Head of caudate nucleus (tissue), 42 donors: Measurements from ENCODE around the gene EIF3C.
"Not testable (repeated sequence)": the region's sequence is repeated elsewhere in the genome, so short reads cannot be mapped to it uniquely, and the experiment has no call there.

Source experiments
- DNase-seq, 42 donors: peaks; one replicate each; pipeline versions ENCODE4 v3.0.0 to v3.0.0-alpha.2; 2020 to 2021; ENCODE audit warnings: mixed read lengths in 7 of 42
- intact Hi-C: fragments of 100-400 bp; cut with DNase I; formaldehyde crosslinking; loops from one replicate; pipeline ENCODE4 v1.15.0; 2022

The EIF3C gene

GRCh38 chr16:28711220-28712083, at the start of gene EIF3C:
Gene EIF3C (plus strand): TSS chr16:28711464. CDS start chr16:28711687, 223 bp downstream.
- DNase-seq, intact Hi-C loops: not testable (repeated sequence)

- intact Hi-C loops, DNase-seq: not testable (repeated sequence)
Measured at GRCh38 chr16:28666264-28666663, 45.0 kb upstream of the EIF3C start.

GRCh38 chr16:28667480-28667879, 43.8 kb upstream of the EIF3C start:
- intact Hi-C loops, DNase-seq: not testable (repeated sequence)

GRCh38 chr16:28668199-28668598, 43.1 kb upstream of the EIF3C start:
- DNase-seq, intact Hi-C loops: not testable (repeated sequence)

GRCh38 chr16:28688327-28688952, 22.8 kb upstream of the EIF3C start:
- intact Hi-C loops, DNase-seq: not testable (repeated sequence)

- DNase-seq, intact Hi-C loops: not testable (repeated sequence)
Measured at GRCh38 chr16:28689425-28689824, 21.8 kb upstream of the EIF3C start.

- DNase-seq, result peak in 1 of 42 donors; percentile 6
- intact Hi-C loops, result not testable (repeated sequence)
Measured at GRCh38 chr16:28691722-28692121, 19.5 kb upstream of the EIF3C start.

GRCh38 chr16:28693257-28693950, 17.9 kb upstream of the EIF3C start:
- intact Hi-C loops, DNase-seq: not testable (repeated sequence)

GRCh38 chr16:28699792-28700191, 11.5 kb upstream of the EIF3C start:
- intact Hi-C loops, DNase-seq: not testable (repeated sequence)

GRCh38 chr16:28700349-28700748, 10.9 kb upstream of the EIF3C start:
- intact Hi-C loops, DNase-seq: not testable (repeated sequence)

GRCh38 chr16:28701384-28701783, 9.9 kb upstream of the EIF3C start:
- intact Hi-C loops, DNase-seq: not testable (repeated sequence)

- DNase-seq, intact Hi-C loops: not testable (repeated sequence)
Measured at GRCh38 chr16:28704246-28704645, 7.0 kb upstream of the EIF3C start.

- intact Hi-C loops, DNase-seq: not testable (repeated sequence)
Measured at GRCh38 chr16:28722852-28723650, 11.8 kb downstream of the EIF3C start.

GRCh38 chr16:28731253-28731652, 20.0 kb downstream of the EIF3C start:
- DNase-seq, intact Hi-C loops: not testable (repeated sequence)

GRCh38 chr16:28732455-28733124, 21.3 kb downstream of the EIF3C start:
- DNase-seq, intact Hi-C loops: not testable (repeated sequence)

- intact Hi-C loops, DNase-seq: not testable (repeated sequence)
Measured at GRCh38 chr16:28739787-28740186, 28.5 kb downstream of the EIF3C start.

- intact Hi-C loops, result not testable (repeated sequence)
- DNase-seq, result peak in 1 of 42 donors; percentile 14
Measured at GRCh38 chr16:28740631-28741030, 29.4 kb downstream of the EIF3C start.

- DNase-seq, intact Hi-C loops: not testable (repeated sequence)
Measured at GRCh38 chr16:28741295-28741694, 30.0 kb downstream of the EIF3C start.
